PC-9 (cell line): ENCODE results near the gene ECD.

ENCODE experiments used
- CTCF ChIP-seq: fragments of 200-600 bp; sonication (generic); conservative IDR thresholded peaks from 2 replicates; pipeline ENCODE4 v1.6.1; 2017; ENCODE audit warnings: mixed run types, antibody characterized with exemption, mild to moderate bottlenecking, moderate library complexity
- EZH2 ChIP-seq: fragments of 200-600 bp; sonication (generic); IDR thresholded peaks from 2 replicates; pipeline ENCODE4 v1.8.0; 2017; ENCODE audit warnings: antibody characterized with exemption, low read depth

GRCh38 chr10:73206385-73206784, 38.6 kb upstream of the ECD start:
- TF ChIP-seq CTCF (no peak), EZH2 (no peak)
